GM23248 (cell line): Measurements from ENCODE around the gene ABR.

Experiments used
- EZH2 ChIP-seq: fragments of 200-600 bp; sonication (generic); IDR thresholded peaks from 2 replicates; pipeline ENCODE4 v1.6.1; 2018; ENCODE audit warnings: antibody characterized with exemption, mild to moderate bottlenecking; ENCODE audit not compliant: insufficient read depth, poor library complexity, severe bottlenecking
- EZH2phosphoT487 ChIP-seq: fragments of 200-600 bp; sonication (generic); IDR thresholded peaks from 2 replicates; pipeline ENCODE4 v1.6.1; 2018; ENCODE audit warnings: antibody characterized with exemption, moderate library complexity, mild to moderate bottlenecking, low read depth; ENCODE audit not compliant: insufficient read depth

GRCh38 chr17:1035546-1036170 lies 144.1 kb downstream of the ABR start:
- TF ChIP-seq EZH2phosphoT487 = no peak
- no peak for TF ChIP-seq EZH2
